Loucy (cell line): ENCODE measurements around the gene SP110.

Source experiments
- EZH2phosphoT487 ChIP-seq: fragments of 200-600 bp; IDR thresholded peaks from 2 replicates; pipeline ENCODE4 v1.6.1; 2018; ENCODE audit warnings: antibody characterized with exemption, mild to moderate bottlenecking, moderate library complexity, borderline replicate concordance
- TF ChIP-seq, protein P1 (sequence below): fragments of 200-600 bp; sonication (generic); conservative IDR thresholded peaks from 2 replicates; pipeline ENCODE4 v1.5.1; 2014; ENCODE audit warnings: mild to moderate bottlenecking, antibody characterized with exemption, low read length

DNA sequence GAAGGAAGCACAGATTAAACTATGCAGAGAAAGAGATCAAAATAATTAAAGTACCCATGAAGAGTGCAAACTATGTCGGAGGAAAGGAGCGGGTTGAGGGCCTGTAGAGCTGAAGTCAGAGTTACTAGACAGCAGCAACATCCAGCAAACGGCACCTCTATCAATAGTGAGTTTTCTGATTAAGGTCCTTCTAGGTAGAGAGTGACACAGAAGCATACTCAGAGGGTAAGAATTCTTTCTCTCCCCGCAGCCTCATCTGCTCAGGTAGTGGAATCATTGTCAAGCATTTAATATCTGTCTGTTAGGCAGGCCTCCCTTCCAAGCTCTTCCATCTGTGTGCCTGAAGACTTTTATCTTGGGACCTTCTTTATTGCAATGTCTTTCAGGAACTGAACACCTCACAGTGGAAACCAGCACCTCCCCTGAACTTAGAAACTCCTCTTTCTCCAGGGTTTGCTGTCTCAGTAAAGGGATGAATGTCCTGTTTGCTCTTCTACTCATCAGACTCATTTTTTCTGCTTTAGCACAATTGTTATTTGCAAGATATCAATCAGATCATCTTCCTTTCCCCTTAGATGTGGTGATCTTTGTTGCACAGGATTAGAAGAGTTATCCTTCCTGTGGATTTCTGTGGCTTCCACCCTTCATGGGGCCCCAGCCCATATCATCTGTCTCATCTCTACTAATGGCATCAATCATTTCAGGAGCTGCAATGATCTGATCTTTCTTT lies 34.5 kb upstream of the SP110 start:
- TF ChIP-seq, protein P1, sequence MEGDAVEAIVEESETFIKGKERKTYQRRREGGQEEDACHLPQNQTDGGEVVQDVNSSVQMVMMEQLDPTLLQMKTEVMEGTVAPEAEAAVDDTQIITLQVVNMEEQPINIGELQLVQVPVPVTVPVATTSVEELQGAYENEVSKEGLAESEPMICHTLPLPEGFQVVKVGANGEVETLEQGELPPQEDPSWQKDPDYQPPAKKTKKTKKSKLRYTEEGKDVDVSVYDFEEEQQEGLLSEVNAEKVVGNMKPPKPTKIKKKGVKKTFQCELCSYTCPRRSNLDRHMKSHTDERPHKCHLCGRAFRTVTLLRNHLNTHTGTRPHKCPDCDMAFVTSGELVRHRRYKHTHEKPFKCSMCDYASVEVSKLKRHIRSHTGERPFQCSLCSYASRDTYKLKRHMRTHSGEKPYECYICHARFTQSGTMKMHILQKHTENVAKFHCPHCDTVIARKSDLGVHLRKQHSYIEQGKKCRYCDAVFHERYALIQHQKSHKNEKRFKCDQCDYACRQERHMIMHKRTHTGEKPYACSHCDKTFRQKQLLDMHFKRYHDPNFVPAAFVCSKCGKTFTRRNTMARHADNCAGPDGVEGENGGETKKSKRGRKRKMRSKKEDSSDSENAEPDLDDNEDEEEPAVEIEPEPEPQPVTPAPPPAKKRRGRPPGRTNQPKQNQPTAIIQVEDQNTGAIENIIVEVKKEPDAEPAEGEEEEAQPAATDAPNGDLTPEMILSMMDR = no peak
- no peak for TF ChIP-seq EZH2phosphoT487
